ENCODE data around the gene AKT3.

- TF ChIP-seq CTCF (conservative IDR thresholded peaks at IDR 0.05; ENCODE audit: low read depth, low read length) (no peak), EZH2 (IDR thresholded peaks at IDR 0.05; ENCODE audit: low read length, unreplicated experiment) (no peak), EZH2phosphoT487 (IDR thresholded peaks at IDR 0.05; ENCODE audit: borderline replicate concordance, low read length) (no peak)
Measured at GRCh38 chr1:243575070-243575469, 275.0 kb downstream of the AKT3 start.
